Vagina (tissue), 2 donors: ENCODE results near the gene COBL.

ENCODE experiments used
- CTCF ChIP-seq, 3 experiments: fragments of 450-650 bp in 2 of 3; fragments of 200-600 bp in 1 of 3; sonication (generic) in 1 of 3; IDR thresholded peaks; one replicate each; pipeline ENCODE4 v1.5.1; 2017 to 2019; ENCODE audit warnings: antibody characterized with exemption in 3 of 3, mild to moderate bottlenecking in 2 of 3, moderate library complexity in 2 of 3
- POLR2A ChIP-seq, 2 donors: fragments of 450-650 bp; IDR thresholded peaks; one replicate each; pipeline ENCODE4 v1.6.1; 2017; ENCODE audit warnings: antibody characterized with exemption in 2 of 2, mild to moderate bottlenecking in 2 of 2, moderate library complexity in 2 of 2

- no peak for TF ChIP-seq CTCF (IDR thresholded peaks at IDR 0.05)
- no peak for TF ChIP-seq POLR2A (IDR thresholded peaks at IDR 0.05)
Observed at GRCh38 chr7:50974240-50974639, 342.4 kb downstream of the COBL start.
